ENCODE measurements around the gene NDUFB6. TPM values are rescaled to one million over a fixed set of nuclear protein-coding genes. Genes with fewer than 3 reads are reported as not detected.

Gene NDUFB6
- total RNA-seq, 1 experiment from 2014 or later, result 56.1 TPM

GRCh38 chr9:32533816-32534215 is 39.1 kb downstream of the NDUFB6 start:
- Mint-ChIP-seq H3K36me3 (ENCODE audit: insufficient read depth, unreplicated experiment) (peaks cover 11% of the 10 kb centered on the region), H3K27me3 (ENCODE audit: insufficient read depth, unreplicated experiment) (no peaks in the 10 kb centered on the region), H3K4me3 (ENCODE audit: unreplicated experiment) (no peak overlapping the region), H3K9me3 (ENCODE audit: unreplicated experiment) (no peaks in the 10 kb centered on the region), H3K4me1 (ENCODE audit: insufficient read depth, unreplicated experiment) (peaks cover 10% of the 10 kb centered on the region), H3K27ac (ENCODE audit: low read depth, unreplicated experiment) (peak overlapping the region; percentile 30)
- ChIA-PET POLR2A (interaction anchor here (0.7 kb wide), 1 partner anchor 305 kb away, joined by 3 read pairs; no protein-coding TSS in a partner anchor), CTCF (interaction anchor here (0.7 to 1.5 kb wide), 6 partner anchors 8 to 434 kb away, joined by 3 to 8 read pairs (median 3); partner anchors contain the start of gene RIGI)
- intact Hi-C loops (cut with micrococcal nuclease), result no loop called here
- no peak for DNase-seq (ENCODE audit: unreplicated experiment)
- TF ChIP-seq CTCF (IDR thresholded peaks at IDR 0.05; ENCODE audit: unreplicated experiment), result no peak
- BruUV-seq (replicated peaks), result no TSS peak

- Mint-ChIP-seq H3K36me3 (ENCODE audit: insufficient read depth, unreplicated experiment) (peaks cover 9% of the 10 kb centered on the region), H3K27ac (ENCODE audit: low read depth, unreplicated experiment) (peak overlapping the region; percentile 30), H3K27me3 (ENCODE audit: insufficient read depth, unreplicated experiment) (no peaks in the 10 kb centered on the region), H3K4me1 (ENCODE audit: insufficient read depth, unreplicated experiment) (peaks cover 10% of the 10 kb centered on the region), H3K4me3 (ENCODE audit: unreplicated experiment) (no peak overlapping the region), H3K9me3 (ENCODE audit: unreplicated experiment) (no peaks in the 10 kb centered on the region)
- no TSS peak for BruUV-seq (replicated peaks)
- ChIA-PET CTCF (interaction anchor here (0.8 to 1.5 kb wide), 2 partner anchors 24 to 154 kb away, joined by 3 to 8 read pairs; no protein-coding TSS in a partner anchor), POLR2A (interaction anchor here (0.6 kb wide), 1 partner anchor 132 kb away, joined by 3 read pairs; no protein-coding TSS in a partner anchor)
- intact Hi-C loops (cut with micrococcal nuclease), result no loop called here
- TF ChIP-seq CTCF (IDR thresholded peaks at IDR 0.05; ENCODE audit: unreplicated experiment), result no peak
- DNase-seq (ENCODE audit: unreplicated experiment), result no peak
Observed at GRCh38 chr9:32533336-32533735, 39.6 kb downstream of the NDUFB6 start.

- POLR2A ChIA-PET, result interaction anchor here (0.6 to 4.5 kb wide), 16 partner anchors 9 to 442 kb away, joined by 3 to 74 read pairs (median 4); partner anchors contain the start of genes ACO1, NDUFB6, SMIM27 and TOPORS
- H3K36me3 Mint-ChIP-seq (ENCODE audit: insufficient read depth, unreplicated experiment), result no peaks in the 10 kb centered on the region
- intact Hi-C loops (cut with micrococcal nuclease), result loop anchor here (1.0 kb wide), 4 partner anchors 24 to 147 kb away; no protein-coding TSS in a partner anchor
- H3K27ac Mint-ChIP-seq (ENCODE audit: low read depth, unreplicated experiment), result peak overlapping the region; percentile 62
- H3K9me3 Mint-ChIP-seq (ENCODE audit: unreplicated experiment), result no peaks in the 10 kb centered on the region
- peaks cover 30% of the 10 kb centered on the region for H3K4me1 Mint-ChIP-seq (ENCODE audit: insufficient read depth, unreplicated experiment)
- no TSS peak for BruUV-seq (replicated peaks)
- no peak for DNase-seq (ENCODE audit: unreplicated experiment)
- CTCF ChIA-PET, result interaction anchor here (0.6 to 4.1 kb wide), 24 partner anchors 12 to 647 kb away, joined by 3 to 84 read pairs (median 4); partner anchors contain the start of genes ACO1 and SMIM27
- TF ChIP-seq CTCF (IDR thresholded peaks at IDR 0.05; ENCODE audit: unreplicated experiment), result no peak
- peak overlapping the region; percentile 82 for H3K4me3 Mint-ChIP-seq (ENCODE audit: unreplicated experiment)
- H3K27me3 Mint-ChIP-seq (ENCODE audit: insufficient read depth, unreplicated experiment), result no peaks in the 10 kb centered on the region
Observed at GRCh38 chr9:32526707-32527048, 46.3 kb downstream of the NDUFB6 start.

GRCh38 chr9:32526041-32526706 is 46.8 kb downstream of the NDUFB6 start, which contains the start of gene RIGI:
TSS of gene RIGI (minus strand) at chr9:32526196. CDS start at chr9:32526166, 30 bp downstream.
- DNase-seq (ENCODE audit: unreplicated experiment), result peak; percentile 96

More at GRCh38 chr9:32526041-32526706, 46.8 kb downstream of the NDUFB6 start, which contains the start of gene RIGI:
- POLR2A ChIA-PET, result interaction anchor here (0.6 to 4.5 kb wide), 26 partner anchors 10 to 1305 kb away, joined by 3 to 74 read pairs (median 4); partner anchors contain the start of genes ACO1, NDUFB6, SMIM27 and TOPORS
- Mint-ChIP-seq H3K9me3 (ENCODE audit: unreplicated experiment) (no peaks in the 10 kb centered on the region), H3K27me3 (ENCODE audit: insufficient read depth, unreplicated experiment) (no peaks in the 10 kb centered on the region), H3K27ac (ENCODE audit: low read depth, unreplicated experiment) (peak within 1 kb of the TSS; percentile 62), H3K4me1 (ENCODE audit: insufficient read depth, unreplicated experiment) (peaks cover 30% of the 10 kb centered on the region), H3K36me3 (ENCODE audit: insufficient read depth, unreplicated experiment) (no peaks in the 10 kb centered on the region), H3K4me3 (ENCODE audit: unreplicated experiment) (peak within 1 kb of the TSS; percentile 82)
- peak; percentile 64 for TF ChIP-seq CTCF (IDR thresholded peaks at IDR 0.05; ENCODE audit: unreplicated experiment)
- intact Hi-C loops (cut with micrococcal nuclease), result loop anchor here (1.0 kb wide), 4 partner anchors 24 to 147 kb away; no protein-coding TSS in a partner anchor
- CTCF ChIA-PET, result interaction anchor here (0.5 to 4.1 kb wide), 38 partner anchors 8 to 648 kb away, joined by 3 to 84 read pairs (median 4); partner anchors contain the start of genes ACO1, NDUFB6 and SMIM27
- BruUV-seq (replicated peaks), result no TSS peak
